D721Med (cell line): ENCODE measurements around the gene PDE4B.
"Not testable (repeated sequence)": the region's sequence is repeated elsewhere in the genome, so short reads cannot be mapped to it uniquely, and the experiment has no call there.

Experiments
- DNase-seq: peaks from one replicate; pipeline ENCODE4 v3.0.0; 2011; ENCODE audit warnings: low spot score; ENCODE audit not compliant: insufficient read length
- FAIRE-seq: peaks from 2 replicates; lab custom pipeline; 2011; peaks lifted over from hg19 to GRCh38; lab: Jason Lieb, UNC
- CTCF ChIP-seq: IDR thresholded peaks from 2 replicates; pipeline ENCODE4 v1.5.1; 2012; ENCODE audit warnings: mild to moderate bottlenecking, control low read depth; ENCODE audit not compliant: insufficient read depth; ENCODE audit errors: missing control alignments

Gene PDE4B

GRCh38 chr1:65994223-65994622 lies 201.5 kb downstream of the PDE4B start:
- no peak for TF ChIP-seq CTCF
- no peak for FAIRE-seq
- no peak for DNase-seq

GRCh38 chr1:65995336-65995735 lies 202.6 kb downstream of the PDE4B start:
- DNase-seq (no peak), FAIRE-seq (no peak)
- no peak for TF ChIP-seq CTCF

- no peak for TF ChIP-seq CTCF
- DNase-seq = no peak
- no peak for FAIRE-seq
Measured at GRCh38 chr1:65995928-65996327, 203.2 kb downstream of the PDE4B start.

- no peak for FAIRE-seq
- TF ChIP-seq CTCF = no peak
- no peak for DNase-seq
Measured at GRCh38 chr1:65997693-65998092, 205.0 kb downstream of the PDE4B start.

- no peak for TF ChIP-seq CTCF
- FAIRE-seq = no peak
- DNase-seq = no peak
Measured at GRCh38 chr1:65998763-65999583, 206.3 kb downstream of the PDE4B start.

GRCh38 chr1:66000033-66000637 lies 207.4 kb downstream of the PDE4B start:
- DNase-seq (no peak), FAIRE-seq (no peak)
- no peak for TF ChIP-seq CTCF

GRCh38 chr1:66003690-66004089 lies 211.0 kb downstream of the PDE4B start:
- no peak for DNase-seq
- no peak for TF ChIP-seq CTCF

GRCh38 chr1:66006534-66006933 lies 213.8 kb downstream of the PDE4B start:
- not testable (repeated sequence) for FAIRE-seq, DNase-seq

More at GRCh38 chr1:66003690-66004089, 211.0 kb downstream of the PDE4B start:
- FAIRE-seq = no peak
